HG03135 (cell line): ENCODE results near the gene EGFL7.
"Not testable (repeated sequence)": the region's sequence is repeated elsewhere in the genome, so short reads cannot be mapped to it uniquely, and the experiment has no call there.

Experiments used
- ATAC-seq: cut with Tn5 transposase; IDR thresholded peaks from one replicate; pipeline ENCODE4 v1.9.1; 2021; ENCODE audit warnings: mild to moderate bottlenecking, moderate library complexity; ENCODE audit not compliant: unreplicated experiment

Gene EGFL7

GRCh38 chr9:136695955-136696354, 33.2 kb downstream of the EGFL7 start:
- ATAC-seq: no peak

GRCh38 chr9:136696502-136696901, 33.8 kb downstream of the EGFL7 start:
- ATAC-seq: no peak

GRCh38 chr9:136697146-136697820, 34.6 kb downstream of the EGFL7 start:
- ATAC-seq: no peak

GRCh38 chr9:136697821-136698526, 35.3 kb downstream of the EGFL7 start:
- ATAC-seq: no peak

GRCh38 chr9:136698635-136699246, 36.0 kb downstream of the EGFL7 start:
- no peak for ATAC-seq

- no peak for ATAC-seq
Measured at GRCh38 chr9:136700304-136700703, 37.6 kb downstream of the EGFL7 start.

- no peak for ATAC-seq
Measured at GRCh38 chr9:136700959-136701667, 38.4 kb downstream of the EGFL7 start.

- no peak for ATAC-seq
Measured at GRCh38 chr9:136701668-136702053, 38.9 kb downstream of the EGFL7 start.

GRCh38 chr9:136703276-136703860, 40.7 kb downstream of the EGFL7 start:
- no peak for ATAC-seq

GRCh38 chr9:136704741-136705140, 42.0 kb downstream of the EGFL7 start:
- ATAC-seq: not testable (repeated sequence)

- ATAC-seq: no peak
Measured at GRCh38 chr9:136705564-136705963, 42.8 kb downstream of the EGFL7 start.

GRCh38 chr9:136707011-136707410, 44.3 kb downstream of the EGFL7 start:
- no peak for ATAC-seq

GRCh38 chr9:136707849-136708517, 45.3 kb downstream of the EGFL7 start:
- ATAC-seq: no peak

GRCh38 chr9:136709454-136710109, 46.9 kb downstream of the EGFL7 start:
- ATAC-seq: no peak

- no peak for ATAC-seq
Measured at GRCh38 chr9:136710543-136710942, 47.8 kb downstream of the EGFL7 start.

GRCh38 chr9:136711219-136711648, 48.5 kb downstream of the EGFL7 start:
- ATAC-seq: not testable (repeated sequence)

- ATAC-seq: no peak
Measured at GRCh38 chr9:136711751-136712689, 49.3 kb downstream of the EGFL7 start, which contains the start of gene DIPK1B. Gene DIPK1B (plus strand): TSS chr9:136712572. CDS start chr9:136712666, 94 bp downstream.

GRCh38 chr9:136712690-136713544, 50.2 kb downstream of the EGFL7 start:
- no peak for ATAC-seq
